ENCODE results near the gene BICC1.

BICC1 gene, protein sequence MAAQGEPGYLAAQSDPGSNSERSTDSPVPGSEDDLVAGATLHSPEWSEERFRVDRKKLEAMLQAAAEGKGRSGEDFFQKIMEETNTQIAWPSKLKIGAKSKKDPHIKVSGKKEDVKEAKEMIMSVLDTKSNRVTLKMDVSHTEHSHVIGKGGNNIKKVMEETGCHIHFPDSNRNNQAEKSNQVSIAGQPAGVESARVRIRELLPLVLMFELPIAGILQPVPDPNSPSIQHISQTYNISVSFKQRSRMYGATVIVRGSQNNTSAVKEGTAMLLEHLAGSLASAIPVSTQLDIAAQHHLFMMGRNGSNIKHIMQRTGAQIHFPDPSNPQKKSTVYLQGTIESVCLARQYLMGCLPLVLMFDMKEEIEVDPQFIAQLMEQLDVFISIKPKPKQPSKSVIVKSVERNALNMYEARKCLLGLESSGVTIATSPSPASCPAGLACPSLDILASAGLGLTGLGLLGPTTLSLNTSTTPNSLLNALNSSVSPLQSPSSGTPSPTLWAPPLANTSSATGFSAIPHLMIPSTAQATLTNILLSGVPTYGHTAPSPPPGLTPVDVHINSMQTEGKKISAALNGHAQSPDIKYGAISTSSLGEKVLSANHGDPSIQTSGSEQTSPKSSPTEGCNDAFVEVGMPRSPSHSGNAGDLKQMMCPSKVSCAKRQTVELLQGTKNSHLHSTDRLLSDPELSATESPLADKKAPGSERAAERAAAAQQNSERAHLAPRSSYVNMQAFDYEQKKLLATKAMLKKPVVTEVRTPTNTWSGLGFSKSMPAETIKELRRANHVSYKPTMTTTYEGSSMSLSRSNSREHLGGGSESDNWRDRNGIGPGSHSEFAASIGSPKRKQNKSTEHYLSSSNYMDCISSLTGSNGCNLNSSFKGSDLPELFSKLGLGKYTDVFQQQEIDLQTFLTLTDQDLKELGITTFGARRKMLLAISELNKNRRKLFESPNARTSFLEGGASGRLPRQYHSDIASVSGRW

DNA sequence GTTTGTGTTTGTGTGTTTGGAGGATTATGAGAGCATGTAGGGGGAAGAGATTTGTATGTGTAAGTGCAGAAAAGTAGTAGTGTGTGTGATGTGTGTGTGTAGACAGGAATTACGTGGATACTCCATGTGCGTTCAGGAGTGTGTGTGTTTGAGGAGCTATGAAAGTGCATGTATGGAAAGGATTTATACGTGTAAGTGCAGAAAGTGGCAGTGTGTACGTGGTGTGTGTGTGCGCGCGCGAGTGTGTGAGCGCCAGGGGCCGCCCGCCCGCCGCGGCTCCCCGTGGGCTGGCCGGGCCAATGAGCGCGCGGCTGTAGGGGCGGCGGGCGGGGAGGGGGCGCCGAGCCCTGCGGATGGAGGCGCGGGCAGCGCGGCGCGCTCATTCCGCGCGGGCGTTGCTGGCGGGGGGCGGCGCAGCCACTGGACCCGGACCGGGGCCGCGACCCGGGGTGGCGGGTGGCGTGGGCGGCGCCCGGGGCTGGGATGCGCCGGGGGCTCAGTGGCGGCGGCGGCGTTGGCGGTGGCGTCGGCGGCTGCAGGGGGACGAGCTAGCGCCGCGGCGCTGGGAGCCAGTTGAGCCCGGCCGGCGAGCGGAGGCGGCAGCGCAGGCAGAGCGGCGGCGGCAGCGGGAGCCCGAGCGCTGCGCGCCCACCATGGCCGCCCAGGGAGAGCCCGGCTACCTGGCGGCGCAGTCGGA lies at the start of gene BICC1:
Gene BICC1, plus strand, starts transcription at position 382 of the 697 bp plus-strand sequence. Its CDS starts 272 bp downstream, at position 654.
- no peak for DNase-seq

DNA sequence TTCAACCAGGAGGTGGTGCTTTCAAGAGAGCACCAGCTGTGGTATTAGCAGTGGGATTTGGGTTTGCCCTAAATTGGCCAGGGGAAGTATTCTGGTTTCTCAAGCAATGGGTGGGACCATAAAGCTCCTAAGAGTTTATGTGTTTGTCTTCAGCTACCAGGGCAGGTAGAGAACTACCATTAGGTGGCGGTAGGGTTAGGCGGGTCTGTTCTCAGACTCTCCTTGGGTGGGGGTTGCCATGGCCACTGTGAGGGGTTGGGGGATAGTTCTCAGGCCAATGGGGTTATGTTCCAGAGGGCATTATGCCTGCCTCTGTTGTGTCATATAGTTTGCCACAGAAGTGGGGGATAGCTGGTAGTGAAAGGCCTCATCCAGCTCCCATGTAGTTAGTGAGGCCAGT lies 47.7 kb upstream of the BICC1 start:
- no peak for DNase-seq

DNA sequence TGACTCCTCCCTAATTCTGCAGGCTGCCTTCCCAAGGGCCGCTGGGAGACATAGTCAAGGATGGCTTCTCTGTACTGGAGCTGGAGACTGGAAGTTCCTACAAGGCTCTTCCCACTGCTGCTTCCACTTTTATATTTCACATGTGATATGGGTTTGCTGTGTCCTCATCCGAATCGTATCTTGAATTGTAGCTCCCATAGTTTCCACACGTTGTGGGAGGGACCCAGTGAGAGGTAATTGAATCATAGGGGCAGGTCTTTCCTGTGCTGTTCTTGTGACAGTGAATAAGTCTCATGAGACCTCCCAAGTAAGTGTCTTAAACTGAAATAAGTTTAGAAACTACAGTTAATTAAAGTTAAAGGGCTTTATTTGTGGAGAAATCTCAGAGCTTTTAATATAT lies 47.0 kb upstream of the BICC1 start:
- no peak for DNase-seq

DNA sequence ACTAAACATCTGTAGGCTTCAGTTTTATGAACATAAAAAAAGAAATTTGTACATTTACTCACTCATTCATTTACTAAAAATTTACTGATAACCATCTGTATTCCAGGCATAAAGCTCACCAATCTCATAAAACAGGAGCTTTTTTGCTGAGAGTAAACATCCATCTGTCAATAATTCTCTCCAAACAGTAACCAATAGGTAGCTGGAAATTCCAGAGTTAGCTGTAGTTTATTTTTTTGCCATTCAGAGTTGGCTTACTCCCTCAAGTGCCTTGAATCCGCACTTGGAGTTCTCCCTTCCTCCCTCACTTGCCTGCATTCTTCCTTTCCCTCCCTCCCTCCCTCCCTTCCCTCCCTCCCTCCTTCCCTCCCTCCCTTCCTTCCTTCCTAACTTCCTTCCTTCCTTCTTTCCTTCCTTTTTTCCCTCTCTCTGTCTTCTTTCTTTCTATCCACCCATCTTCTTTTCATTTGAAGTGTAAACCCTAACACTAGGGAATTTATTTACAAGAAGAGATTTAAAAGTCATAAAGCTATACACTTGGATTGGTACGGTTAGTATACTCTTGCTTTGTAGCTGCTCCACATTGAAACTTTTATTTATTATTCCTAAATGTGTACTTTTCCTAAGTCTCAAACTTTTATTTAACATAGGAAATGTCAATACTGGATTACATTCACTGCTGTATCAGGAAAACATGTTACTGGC lies 44.6 kb upstream of the BICC1 start:
- no peak for DNase-seq

DNA sequence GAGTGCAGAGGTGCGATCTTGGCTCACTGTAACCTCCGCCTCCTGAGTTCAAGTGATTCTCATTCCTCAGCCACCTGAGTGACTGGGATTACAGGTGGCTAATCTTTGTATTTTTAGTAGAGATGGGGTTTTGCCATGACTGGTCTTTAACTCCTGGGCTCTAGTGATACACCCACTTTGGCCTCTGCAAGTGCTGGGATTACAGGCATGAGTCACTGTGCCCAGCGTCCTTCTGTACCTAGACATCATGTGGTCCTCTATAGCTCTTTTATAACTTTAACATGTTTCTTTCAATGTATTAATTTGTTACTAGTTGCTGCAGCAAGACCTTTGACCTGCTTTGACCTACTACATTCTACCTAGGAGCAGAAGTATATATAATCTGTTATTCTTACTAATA lies 38.7 kb upstream of the BICC1 start:
- DNase-seq: no peak

DNA sequence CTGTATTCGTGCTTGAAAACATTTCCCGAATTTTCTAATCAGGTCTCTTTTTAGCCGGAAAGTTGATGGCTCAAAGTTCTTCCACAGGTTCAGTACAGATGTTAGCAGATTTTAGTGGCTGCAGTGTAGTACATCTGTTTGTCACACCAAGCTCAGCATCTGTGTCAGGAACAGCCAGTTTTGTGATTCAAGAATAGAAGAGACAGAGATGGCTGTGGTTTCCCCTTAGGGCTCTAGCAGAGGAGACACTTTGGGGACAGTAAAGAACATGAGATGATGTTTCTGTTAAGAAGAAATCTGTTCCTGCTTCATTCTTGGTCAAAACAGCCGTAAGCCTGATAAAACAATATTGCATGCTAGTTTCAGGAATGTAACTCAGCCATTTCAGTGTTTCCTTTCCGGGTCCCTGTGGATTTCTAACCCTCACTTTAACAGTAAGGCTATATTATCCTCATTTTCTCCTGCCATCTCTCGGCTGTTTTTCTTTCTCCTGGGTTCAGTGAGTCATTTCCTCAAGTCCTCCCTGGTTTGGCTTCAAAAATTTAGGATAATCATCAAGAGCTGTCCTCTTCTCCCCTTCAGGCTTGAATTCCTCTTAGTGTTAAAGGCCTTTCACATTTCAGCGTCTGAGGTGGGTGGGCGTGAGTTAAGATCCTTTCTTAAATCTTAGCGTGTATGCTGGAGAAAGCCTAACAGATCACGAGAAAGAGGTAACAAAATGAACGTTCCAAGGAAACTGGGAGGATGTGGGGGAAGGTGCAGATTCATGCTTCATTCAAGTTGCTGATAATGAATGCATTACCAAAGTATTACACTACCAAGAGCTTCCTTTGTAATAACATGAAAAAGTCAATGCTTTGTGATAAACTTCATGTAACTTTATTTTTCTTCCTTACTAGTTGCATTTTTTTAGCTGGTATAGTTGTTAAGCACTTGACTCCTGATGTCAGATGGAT lies 37.1 kb upstream of the BICC1 start:
- DNase-seq: no peak

DNA sequence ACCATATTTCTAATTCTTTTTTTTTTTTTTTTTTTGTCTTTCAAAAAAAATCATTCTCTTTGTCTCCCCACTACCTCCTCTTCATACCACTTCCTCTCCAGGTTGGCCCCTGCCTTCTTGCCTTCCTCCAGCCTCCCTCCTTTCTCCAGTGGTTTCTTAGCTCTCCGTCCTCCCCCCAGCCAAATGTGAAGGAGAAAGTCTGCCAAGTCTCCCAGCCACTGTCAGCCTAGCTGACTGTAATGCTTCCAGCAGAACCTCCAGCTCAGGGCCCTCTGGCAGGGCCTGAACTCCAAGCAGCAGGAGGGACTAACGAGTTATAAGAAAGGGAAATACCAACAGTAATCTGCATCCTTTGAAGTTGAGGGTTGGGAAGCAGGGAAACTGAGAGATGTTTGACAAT lies 35.5 kb upstream of the BICC1 start:
- DNase-seq: no peak

DNA sequence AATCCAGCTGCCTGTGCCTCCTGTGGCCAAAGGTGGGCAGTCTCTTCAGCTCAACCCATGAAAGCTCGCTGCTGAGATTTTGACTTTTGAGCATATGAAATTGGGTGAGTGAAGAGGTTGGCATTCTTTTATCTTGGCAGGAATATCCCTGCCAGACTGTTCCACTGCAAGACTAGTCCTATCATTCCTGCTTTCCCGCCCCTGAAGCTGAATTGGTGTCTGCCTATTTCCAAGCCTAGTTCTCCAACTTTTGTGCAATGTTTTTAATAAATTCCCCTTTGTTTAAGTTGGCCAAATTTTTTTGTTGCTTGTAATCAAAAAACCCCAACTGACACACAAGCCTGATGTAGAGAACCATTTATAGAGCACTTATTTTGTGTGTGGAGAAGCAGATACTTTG lies 34.8 kb upstream of the BICC1 start:
- no peak for DNase-seq

DNA sequence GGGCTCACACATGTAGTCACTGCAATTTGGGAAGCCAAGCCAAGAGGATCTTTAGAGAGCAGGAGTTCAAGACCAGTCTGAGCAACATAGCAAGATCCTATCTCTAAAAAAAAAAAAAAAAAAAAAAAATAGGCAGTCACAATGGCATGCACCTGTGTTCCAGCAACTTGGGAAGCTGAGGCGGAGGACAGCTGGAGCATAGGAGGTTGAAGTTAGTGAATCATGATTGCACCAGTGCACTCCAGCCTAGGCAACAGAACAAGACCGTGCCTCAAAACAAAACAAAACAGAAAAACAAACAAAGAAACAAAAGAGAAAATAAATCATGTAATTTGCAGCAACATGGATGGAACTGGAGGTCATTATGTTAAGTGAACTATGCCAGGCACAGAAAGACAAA lies 33.6 kb upstream of the BICC1 start:
- DNase-seq: no peak

DNA sequence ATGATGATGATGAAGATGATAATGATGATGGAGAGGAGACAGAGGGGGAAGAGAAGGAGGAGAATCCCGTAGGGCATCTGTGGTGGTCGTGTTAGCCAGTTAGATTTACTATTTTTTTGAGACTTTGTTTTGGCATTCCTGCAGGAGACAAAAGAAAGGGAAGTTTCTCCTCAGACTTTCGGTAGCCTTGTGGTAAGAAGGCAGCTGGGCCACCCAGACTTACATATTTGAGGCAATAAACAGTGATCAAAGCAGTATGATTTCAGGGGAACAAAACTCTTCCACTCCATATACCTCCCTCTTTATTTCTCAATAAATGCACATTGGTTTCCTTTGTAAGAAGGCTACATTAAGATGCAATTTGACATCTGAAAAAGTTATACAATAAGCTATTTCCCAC lies 32.4 kb upstream of the BICC1 start:
- DNase-seq: no peak

DNA sequence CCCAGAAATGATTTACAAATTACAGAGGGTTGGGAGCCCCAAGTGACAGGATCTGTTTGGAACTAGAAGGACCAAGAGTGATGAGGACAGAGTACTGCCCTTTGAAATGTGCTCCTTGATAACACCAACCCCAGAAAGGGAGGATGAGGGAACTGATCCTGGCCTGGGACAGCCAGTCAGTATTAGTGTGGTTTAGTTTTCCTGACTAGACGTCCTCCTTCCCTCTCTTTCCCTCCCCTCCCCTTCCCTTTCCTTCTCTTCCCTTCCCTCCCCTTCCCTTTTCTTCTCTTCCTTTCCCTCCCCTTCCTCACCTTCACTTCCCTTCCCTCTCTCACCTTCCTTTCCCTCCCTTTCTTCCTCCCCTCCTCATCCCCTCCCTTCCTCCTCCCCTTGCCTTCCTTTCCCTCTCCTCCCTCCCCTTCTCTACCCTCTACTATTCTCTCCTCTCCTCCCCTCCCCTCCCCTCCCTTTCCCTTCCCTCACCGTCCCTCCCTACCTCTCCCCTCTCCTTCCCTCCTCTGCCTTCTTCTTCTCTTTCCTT lies 31.0 kb upstream of the BICC1 start:
- no peak for DNase-seq

DNA sequence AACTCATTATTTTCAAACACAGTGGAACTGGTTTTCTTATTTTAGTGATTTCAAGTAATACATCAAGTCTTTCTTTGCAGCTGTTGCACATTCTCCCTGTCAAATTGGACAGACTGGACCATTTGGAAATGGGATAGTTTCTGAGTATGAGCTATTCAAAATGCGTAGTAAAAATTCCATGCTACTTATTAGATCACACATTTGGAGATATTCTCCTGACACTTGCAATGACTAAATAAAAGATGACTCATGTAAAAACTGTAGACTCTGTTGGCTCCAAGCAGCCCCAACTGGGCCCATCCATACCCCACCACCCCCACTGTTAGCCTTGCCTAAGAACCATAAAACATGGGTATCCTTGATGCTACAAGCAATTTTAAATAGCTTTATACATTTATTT lies 25.9 kb upstream of the BICC1 start:
- no peak for DNase-seq

DNA sequence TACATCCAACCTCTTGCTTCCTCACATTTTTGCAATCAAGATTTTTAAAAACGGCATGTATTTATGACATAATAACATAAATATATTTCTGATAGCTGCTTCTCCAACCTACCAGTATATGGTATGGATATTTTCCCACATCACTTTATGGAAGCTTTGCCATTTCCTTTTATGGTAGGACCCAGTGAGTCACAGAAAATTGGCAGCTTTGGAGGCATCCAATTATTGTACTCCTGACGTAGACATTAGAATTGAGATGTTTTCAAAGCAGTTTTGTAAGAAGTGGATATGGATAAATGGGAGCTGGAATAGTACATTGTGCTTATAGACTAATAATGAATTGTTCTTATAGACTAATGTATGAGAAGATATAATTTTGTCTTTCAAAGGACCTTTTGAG lies 23.8 kb upstream of the BICC1 start:
- no peak for DNase-seq

DNA sequence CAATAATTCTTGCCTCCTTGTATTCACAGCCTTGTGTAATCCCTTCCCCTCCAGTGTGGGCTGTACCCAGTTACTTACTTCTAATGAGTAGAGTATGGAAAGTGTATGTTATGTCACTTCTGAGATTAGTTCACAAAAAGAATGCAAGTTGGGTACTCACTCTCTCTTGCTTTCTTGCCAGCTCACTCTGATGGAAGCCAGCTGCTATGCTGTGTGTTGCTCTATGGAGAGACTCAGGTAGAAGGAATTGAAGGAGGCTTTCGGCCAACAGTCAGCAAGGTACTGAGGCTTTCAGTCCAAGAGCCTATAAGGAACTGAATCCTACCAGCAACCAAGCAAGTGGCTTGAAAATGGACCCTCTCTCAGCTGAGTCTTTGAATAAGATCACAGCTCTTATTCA lies 9.7 kb upstream of the BICC1 start:
- DNase-seq: no peak

DNA sequence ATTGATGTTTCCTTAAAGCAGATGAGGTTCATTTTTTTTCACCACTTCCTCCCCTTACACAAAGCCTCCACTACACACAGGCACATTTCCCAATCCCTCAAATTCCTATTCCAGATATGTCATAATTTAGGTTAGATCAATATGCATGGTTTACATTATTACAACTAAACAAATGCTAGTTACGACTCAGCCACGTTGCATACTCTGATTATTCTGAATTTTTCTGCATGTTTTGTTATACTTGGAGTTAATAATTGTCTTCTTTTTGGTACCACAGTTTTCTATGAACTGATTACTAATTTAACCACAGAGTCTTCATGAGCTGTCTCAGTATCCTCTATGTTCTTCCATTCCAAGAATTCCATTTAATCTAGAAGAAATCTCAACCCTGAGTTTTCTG lies 4.4 kb upstream of the BICC1 start:
- DNase-seq: no peak

DNA sequence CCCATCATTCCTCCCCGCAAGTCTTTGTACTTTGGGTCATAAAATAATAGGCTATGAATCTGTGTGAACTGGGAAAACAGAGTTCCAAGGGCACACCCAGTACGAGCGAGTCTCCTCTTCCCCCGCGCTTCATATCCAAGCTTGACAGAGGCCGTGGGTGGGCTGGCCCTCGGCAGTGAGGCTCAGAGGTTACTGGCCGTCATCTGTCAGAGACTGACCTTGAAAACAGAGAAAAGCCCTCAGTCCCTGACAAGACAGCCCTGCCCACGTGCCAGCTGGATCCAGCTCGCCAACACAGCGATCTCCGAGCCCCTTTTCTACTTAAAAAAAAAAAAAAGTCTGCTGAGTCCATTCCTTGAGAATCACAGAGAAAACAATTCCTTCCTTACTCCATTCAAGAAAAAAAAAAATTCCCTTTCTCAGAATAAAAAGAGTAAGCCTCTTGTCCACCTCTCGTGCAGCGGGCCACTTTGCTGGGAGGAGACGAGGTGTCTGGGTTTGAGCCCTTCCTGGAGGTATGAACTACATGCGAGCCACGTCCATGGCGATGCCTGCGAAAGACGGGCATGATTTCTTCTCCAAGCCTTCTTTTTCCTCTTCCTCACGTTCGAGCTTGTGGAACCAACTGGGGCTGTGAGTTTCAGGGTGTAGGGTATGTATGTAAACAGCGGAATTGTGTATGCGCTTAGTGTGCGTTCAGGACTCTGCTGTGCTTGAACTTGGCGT lies 744 bp upstream of the BICC1 start:
- DNase-seq: no peak

DNA sequence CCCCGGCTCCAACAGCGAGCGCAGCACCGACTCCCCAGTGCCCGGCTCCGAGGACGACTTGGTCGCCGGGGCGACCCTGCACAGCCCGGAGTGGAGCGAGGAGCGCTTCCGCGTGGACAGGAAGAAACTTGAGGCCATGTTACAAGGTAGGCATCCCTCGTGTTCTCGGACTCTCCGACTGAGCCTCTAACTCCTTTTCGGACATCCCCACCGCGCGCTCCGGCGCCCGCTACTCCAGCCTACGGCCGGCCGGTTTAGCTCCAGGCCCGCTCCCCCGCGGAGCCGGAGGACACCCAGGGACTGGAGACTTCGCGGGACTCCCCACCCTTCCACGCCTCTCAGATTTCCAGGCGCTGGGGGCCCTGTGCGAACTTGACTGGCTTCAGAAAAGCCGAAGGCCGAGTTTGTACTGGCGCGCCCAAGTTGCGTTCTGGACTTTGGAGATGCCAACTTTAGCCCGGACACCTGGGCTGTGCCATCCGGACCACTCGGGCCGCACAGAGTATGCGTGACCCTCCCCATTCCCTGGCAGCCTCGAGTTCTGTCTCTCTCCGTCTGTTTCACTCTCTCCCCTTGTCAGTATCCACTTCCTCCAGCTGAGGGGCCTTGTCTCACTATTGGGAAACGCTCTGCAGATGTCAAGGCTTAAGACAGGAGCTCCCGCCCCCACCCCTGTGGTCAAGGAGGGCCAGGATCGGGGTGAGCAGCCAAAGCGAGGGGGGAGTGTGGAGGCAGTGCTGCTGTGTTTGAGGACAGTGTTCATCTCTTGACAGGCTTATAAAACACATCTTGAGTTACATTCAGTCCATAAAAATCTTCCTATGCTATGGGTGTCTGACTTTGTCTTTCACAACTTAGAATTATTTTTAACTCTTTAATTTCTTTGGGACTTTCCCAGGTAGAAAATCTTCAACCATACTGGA lies 777 bp downstream of the BICC1 start:
- DNase-seq: no peak

DNA sequence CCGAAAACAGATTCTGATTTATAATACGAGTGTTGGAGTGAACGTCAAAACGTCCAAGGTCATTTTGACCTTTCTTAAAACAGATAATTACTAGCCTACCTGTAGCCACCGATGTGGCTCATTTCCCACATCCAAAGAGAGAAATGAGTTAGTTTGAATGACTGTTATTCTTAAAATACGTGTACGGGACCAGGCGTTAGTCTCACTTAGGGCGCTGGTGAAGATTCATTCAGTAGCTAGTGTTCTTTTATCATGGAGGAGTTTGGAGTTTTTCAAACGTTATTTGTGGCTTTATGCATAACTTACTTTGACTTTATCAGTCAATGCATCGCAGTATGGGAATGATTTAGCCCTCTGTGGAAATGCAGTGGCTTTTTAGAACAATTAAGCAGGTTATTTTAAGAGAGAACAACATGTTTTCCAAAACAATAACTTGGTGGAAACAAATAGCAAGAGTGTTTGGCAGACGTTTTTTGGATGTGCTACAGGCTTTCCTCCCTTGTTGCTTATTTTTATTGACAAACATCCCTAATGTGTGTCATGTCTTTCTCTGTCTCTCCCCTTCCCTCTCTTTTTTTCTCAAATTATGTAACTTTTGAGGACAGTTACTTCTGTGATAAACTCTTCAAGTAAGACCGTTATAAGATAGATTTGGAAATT lies 1.6 kb downstream of the BICC1 start:
- no peak for DNase-seq

Measured in DMS79 treated with DMSO at 0.1 percent for 48 hours (cell line).